Measurements from ENCODE around the gene RECK.

Gene RECK

GRCh38 chr9:36101916-36102741, 65.4 kb downstream of the RECK start:
- peak; percentile 97 for DNase-seq (ENCODE audit: low read depth, low spot score)
- no peak for TF ChIP-seq CTCF (IDR thresholded peaks at IDR 0.05; ENCODE audit: low read depth, low read length)
- no peak overlapping the region for H3K4me3 ChIP-seq (ENCODE audit: low read depth, low read length)
- in situ Hi-C loops (cut with HindIII; ENCODE audit: low sequenced_read_pairs): no loop called here

- in situ Hi-C loops (cut with HindIII; ENCODE audit: low sequenced_read_pairs): no loop called here
- H3K4me3 ChIP-seq (ENCODE audit: low read depth, low read length): no peak overlapping the region
- DNase-seq (ENCODE audit: low read depth, low spot score): peak; percentile 65
- peak; percentile 63 for TF ChIP-seq CTCF (IDR thresholded peaks at IDR 0.05; ENCODE audit: low read depth, low read length)
Observed at GRCh38 chr9:36102742-36103495, 66.2 kb downstream of the RECK start.

GRCh38 chr9:36109071-36109470, 72.4 kb downstream of the RECK start:
- no peak overlapping the region for H3K4me3 ChIP-seq (ENCODE audit: low read depth, low read length)
- no peak for DNase-seq (ENCODE audit: low read depth, low spot score)
- TF ChIP-seq CTCF (IDR thresholded peaks at IDR 0.05; ENCODE audit: low read depth, low read length): no peak
- in situ Hi-C loops (cut with HindIII; ENCODE audit: low sequenced_read_pairs): no loop called here

- H3K4me3 ChIP-seq (ENCODE audit: low read depth, low read length): no peak overlapping the region
- peak; percentile 30 for TF ChIP-seq CTCF (IDR thresholded peaks at IDR 0.05; ENCODE audit: low read depth, low read length)
- in situ Hi-C loops (cut with HindIII; ENCODE audit: low sequenced_read_pairs): no loop called here
- no peak for DNase-seq (ENCODE audit: low read depth, low spot score)
Observed at GRCh38 chr9:36110434-36110833, 73.7 kb downstream of the RECK start.

- in situ Hi-C loops (cut with HindIII; ENCODE audit: low sequenced_read_pairs): no loop called here
- no peak for TF ChIP-seq CTCF (IDR thresholded peaks at IDR 0.05; ENCODE audit: low read depth, low read length)
- no peak for DNase-seq (ENCODE audit: low read depth, low spot score)
- no peak overlapping the region for H3K4me3 ChIP-seq (ENCODE audit: low read depth, low read length)
Observed at GRCh38 chr9:36112516-36112915, 75.8 kb downstream of the RECK start.

- H3K4me3 ChIP-seq (ENCODE audit: low read depth, low read length): no peak overlapping the region
- DNase-seq (ENCODE audit: low read depth, low spot score): no peak
- TF ChIP-seq CTCF (IDR thresholded peaks at IDR 0.05; ENCODE audit: low read depth, low read length): no peak
- in situ Hi-C loops (cut with HindIII; ENCODE audit: low sequenced_read_pairs): no loop called here
Observed at GRCh38 chr9:36113999-36114398, 77.3 kb downstream of the RECK start.

Measured in astrocyte of the spinal cord (primary cell).